HG03095 (cell line): ENCODE results near the gene HOXD8.

Experiments used
- ATAC-seq: cut with Tn5 transposase; IDR thresholded peaks from one replicate; pipeline ENCODE4 v1.9.1; 2021; ENCODE audit warnings: moderate library complexity; ENCODE audit not compliant: unreplicated experiment

HOXD8 gene

DNA sequence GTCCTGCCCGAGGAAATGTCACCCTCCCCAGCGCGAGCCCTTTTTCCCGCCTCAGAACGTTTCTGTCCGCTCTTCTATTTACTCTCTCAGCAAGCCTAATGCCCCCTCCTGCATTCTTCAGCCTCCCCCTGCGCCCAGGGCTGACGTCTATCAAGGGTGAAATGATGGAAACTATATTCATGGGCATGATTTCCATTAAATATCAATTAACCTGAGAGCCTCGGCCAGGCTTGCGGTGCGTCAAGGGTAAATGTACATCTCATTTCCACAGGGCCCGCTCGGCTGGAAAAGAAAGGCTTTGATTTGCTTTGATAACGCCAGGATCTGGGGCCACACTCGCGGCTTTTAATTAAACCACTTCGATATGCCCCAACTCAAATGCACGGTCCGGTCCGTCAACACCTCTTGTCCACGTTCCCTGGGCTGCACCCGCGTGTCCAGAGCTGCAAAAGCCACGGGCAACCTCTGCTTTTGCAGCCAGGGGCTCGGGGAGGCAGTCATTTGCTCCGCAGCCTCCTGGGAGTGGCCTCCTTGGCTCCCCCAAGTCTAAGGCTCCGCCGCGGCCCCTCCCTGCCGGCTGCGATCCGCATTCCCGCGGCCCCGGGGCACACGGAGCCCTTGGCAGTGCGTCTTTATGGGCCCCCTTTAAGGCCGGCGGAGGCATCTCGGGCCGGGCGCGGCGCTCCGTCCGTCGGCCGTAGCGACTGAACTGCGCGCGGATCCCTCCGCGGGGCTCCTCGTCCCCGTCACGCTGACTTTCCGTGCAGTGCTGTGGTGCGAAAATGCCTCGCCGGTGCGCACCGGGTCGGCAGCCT, at the start of gene HOXD8:
TSS of gene HOXD8 (plus strand) at position 724 of the 815 bp plus-strand sequence. CDS start 662 bp downstream, outside the sequence.
- no peak for ATAC-seq

DNA sequence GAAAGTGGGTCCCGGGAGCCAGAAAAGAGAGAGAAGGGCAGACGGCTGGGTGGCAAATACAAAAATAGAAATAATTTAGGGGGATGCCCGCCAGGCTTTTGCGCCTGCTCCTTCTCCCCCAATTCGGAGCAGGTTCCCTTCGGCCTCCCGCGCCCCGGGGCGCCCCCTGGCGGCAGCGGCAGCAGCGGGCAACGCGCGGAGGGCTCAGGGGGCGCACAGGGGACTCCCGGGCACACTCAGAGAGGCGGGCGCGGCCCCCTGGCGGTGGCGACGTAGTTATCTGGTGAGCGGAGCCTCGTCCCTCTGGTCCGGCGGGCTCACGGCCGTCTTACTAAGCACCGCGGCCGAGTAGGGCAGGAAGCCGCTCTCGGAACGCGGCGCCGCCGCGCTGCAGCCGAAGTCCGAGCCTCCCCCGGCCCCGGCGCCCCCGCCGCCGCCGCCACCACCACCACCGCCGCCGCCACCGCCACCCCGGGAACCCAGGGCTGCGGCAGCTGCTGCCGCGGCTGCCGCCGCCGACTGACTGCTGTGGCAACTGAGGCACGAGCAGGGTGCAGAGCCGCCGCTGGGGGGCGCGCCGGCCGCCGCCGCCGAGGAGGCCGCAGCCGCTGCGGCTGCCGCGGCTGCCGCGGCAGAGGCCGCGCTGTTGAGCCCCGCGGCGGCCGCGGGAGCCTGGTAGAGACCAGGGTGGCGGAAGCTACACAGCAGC, 49.5 kb upstream of the HOXD8 start:
- no peak for ATAC-seq

DNA sequence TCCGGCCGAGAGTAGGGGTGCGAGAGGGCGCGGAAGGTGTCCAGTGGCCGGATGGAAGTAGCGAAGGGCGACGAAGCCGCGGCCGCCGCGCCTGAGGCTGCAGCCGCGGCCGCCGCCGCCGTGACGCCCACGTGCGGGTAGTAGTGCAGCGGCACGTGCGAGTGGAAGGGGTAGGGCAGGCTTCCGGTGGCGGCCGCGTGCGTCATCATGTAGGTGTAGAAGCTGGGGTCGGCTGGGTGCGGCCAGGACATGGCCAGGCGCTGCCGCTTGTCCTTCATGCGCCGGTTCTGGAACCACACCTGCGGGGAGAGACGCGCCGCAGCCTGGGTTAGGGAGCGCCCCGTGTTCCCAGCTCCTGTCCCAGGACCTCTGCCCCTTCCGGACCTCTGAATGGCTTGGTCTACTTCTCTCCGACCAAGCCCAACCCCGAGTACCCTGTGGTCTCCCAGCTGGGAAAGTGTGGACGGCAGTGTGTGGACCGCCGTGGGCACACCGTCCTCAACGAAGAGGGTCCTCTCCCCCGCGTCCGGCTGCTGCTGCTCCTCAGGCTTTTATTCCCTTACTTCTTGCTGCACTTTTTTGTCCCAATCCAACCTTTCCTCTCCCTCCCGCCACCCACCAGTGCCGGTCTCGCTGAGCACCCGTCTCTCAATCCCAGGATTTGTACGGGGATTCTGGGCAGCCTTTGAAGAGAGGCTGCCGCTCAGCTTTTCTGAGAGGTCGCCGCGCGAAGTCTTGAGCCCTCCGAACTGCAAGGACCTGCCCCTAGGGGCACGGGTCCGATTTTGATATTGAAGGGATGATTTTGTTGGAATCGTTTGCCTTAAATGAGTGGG, 48.7 kb upstream of the HOXD8 start:
- ATAC-seq, result no peak

DNA sequence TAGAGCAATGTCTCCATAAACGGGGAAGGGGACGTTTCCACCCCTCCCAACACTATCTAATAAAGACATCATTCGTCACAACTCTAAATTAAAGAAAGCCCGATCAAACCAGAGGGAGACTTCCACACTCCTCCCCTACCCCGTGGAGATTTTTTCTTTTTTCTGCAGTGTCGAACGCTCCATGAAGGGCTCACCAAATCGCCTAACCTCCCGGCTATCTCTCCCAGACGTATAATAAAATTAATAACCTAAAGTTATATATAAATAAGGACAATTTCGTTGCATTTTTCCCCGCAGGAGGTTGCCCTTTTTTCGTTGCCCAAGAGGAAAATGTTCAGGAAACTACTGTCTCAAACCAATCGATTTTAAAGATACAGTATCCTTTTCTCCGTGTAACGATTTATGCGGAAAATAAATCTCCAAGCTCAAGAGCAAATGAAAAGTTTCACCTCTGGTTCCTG, 48.1 kb upstream of the HOXD8 start:
- ATAC-seq, result no peak

DNA sequence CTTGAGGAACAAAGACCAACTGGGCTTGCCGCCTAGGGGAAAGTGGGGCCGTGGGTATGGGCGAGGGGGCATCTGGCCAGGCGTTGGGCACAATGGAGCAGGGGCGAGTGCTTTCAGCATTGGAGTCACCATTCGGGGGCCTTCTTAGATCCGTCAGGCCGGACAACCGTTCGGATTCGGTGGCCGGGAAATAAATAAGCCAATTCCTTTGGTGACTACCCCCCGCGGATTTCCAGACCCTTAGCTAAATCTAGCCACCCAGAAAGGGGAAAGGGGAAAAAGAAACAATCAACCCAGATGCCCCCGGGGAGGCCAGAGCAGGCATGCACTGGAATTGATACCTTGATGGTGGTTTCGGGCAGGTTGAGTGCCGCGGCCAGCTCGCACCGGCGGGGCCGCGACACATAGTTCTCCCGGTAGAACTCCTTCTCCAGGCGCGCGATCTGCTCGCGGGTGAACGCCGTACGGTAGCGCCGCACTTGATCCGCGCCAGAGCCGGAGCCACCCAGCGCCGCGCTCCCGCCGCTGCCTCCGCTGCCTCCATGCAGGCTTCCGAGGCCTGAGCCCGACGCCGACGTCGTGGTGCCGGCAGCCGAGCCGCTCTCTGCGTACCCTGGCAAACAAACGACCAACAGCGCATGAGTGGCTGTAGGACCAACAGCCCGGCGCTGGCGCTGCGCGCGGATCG, 47.5 kb upstream of the HOXD8 start:
- no peak for ATAC-seq

DNA sequence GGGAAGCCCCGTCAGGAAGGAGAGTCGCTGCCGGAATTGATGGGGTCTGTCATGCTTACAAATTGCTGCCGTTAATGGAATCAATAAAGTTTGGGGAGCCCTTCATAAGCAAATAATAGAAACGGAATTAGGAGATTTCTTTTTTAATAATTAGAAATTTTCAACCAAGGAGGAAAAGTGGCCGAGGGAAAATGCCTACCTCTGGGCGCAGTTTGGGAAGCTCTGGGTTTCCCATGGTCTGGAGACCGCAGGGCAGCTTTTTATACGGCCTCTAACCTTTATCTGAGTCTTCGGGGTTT, 47.0 kb upstream of the HOXD8 start:
- no peak for ATAC-seq

DNA sequence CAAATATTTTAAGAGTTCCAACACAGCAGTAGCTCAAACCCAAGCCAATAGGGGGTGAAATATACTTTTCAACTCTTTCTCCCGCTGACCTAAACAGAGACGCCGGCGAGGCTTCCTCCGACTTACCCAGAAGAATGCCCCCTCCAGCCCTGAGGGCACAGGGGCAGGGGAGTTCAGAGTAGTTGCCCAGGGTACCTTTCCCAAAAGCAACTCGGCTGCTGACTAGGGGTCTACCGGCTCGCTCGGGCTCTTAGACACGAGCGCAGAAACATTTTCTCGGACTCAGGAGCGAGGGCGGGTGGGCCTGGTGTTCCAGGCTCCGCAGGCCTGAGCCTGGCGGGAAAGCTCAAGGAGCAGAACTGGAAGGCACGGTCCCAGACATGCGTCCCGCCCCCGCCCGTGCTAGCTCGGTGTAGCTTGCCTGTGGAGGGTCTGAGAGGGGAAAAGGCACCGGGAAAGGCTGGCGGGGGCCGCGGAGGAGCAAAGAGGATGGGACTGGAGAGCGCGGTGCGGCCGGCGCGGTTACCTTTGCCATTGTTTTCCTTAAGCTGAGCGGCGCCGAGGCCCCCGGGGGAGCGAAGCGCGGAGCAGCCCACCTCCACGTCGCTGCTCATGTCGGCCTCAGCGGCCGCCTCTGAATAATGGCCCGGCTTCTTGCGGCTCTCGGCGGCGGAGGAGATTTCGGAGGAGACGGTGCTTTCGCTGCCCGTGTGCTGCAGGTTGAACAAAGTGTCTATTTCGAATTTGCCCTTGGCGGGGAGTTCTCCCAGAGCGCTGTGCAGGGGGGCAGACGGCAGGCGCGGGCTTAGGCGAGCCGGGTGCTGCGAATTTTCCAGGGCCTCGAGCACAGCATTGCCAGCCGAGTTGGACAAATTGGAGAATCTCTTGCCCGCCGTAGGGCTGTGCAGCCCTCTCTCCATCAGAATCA, 46.4 kb upstream of the HOXD8 start:
- no peak for ATAC-seq

DNA sequence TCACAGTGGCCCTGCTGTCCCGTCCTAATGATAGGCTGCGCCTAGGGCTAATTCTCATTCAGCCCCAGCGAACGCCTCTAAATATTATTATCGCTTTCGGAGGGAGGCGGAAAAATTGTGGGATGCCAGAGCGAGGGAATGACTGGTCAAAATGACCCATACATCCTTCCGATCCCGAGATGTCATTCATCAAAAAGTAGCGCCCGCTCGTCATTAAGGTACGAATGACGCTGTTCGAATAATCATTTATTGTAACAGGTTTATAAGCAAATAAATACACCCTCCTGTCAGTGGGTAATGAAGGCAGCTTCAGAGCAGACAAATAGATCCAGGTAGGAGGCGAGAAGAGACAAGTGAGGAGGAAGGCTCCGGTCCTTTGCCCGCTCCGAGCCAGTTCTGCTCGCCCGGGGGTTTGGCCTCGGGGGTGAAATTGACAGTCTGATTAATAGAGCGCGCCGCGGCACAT, 45.7 kb upstream of the HOXD8 start, which contains the start of gene EVX2:
TSS of gene EVX2 (minus strand) at position 167 of the 466 bp plus-strand sequence. CDS start 186 bp downstream, outside the sequence.
- no peak for ATAC-seq

DNA sequence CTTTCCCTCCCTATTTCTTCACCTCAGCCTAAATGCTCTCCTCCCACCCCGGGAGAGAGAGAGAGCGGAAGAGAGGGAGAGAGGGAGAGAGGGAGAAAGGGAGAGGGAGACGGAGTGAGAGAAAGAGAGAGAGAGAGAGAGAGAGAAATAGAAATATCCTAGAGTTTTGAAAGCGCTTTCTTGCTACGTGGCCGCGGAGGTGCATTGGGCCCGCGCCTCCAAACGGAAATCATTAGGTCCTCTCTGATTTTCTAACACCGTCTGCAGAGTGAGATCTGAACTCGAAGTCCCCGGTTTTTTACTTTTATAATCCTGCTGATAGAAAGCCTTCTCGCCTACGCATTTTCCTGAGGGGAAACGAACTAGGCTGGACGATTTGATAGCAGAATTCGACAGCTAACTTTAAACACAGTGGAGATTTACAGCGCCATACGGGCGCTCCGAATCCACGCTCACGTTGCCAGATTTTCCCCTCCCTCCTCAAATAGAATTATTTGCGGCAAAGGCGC, 44.8 kb upstream of the HOXD8 start:
- ATAC-seq, result no peak

DNA sequence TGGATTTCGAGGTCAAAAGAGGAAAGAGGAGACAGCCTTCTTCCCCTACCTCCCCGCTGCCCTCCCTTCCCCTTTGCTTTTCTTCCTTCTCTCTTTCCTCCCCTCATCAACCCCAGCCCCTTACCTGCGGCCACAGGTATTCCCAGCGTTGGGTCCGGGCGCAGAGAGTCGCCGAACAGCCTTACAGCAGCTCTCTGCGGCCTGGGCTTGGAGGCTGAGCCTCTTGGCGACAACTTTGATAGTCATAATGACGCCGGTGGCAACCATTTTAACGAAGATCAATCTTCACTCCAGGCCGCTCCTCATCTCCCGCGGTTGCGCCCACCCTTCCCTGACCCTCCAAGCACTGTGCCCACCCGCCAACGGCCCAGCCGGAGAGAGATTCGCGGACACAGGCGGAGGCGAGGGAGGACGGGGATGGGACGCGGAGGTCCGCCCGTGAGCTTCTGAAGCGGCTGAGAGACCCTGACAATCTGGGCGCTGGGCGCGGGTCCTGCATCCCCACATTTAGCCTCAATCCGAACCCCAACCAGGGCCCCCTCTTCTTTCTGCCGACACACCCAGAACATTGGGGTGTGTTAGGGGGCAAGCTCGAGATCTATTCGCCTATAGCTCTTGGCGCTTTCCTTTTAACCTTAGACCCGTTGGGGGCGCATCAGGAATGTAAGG, 44.3 kb upstream of the HOXD8 start:
- ATAC-seq, result no peak

DNA sequence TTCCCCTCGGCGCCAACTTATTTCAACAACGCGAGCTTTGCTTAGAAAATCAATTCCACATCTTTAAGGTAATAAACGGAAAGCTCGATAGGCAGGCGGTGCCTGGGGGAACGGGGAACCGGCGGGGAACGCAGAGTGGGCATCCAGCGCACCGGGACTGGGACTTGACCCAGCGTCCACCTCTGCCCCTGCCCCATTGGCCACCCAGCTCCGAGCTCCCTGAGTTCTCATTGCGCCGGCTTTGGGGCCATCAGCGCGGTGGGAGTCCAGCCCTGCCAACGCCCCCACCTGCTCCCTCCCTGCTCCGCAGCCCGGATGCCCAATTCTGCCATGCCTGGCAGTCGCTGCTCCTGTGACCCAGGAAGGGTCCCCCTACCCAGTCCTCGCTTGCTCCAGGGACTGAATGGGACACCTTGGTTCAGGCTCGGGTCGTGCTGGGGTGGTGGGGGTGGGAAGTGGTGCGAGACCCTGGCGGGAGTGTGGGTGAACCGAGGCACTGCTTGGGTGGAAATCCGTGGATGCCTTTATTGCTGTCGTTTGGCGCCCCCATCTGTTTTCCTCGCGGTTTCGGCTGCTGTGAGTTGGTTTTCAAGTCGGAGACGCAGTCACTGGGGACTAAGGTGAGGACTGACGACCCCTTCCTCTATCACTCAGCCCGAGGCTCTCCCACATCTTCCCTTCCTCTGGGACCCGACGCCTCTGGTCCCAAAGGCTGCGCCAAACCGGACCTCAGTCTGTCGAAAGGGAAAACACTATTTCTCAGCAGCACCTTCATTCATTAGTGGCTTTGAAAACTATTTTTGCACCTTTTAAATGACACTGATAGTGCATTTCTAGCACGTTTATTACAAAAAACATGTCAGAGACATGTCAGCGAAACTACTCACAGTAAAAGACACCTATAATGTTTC, 43.4 kb upstream of the HOXD8 start:
- no peak for ATAC-seq

DNA sequence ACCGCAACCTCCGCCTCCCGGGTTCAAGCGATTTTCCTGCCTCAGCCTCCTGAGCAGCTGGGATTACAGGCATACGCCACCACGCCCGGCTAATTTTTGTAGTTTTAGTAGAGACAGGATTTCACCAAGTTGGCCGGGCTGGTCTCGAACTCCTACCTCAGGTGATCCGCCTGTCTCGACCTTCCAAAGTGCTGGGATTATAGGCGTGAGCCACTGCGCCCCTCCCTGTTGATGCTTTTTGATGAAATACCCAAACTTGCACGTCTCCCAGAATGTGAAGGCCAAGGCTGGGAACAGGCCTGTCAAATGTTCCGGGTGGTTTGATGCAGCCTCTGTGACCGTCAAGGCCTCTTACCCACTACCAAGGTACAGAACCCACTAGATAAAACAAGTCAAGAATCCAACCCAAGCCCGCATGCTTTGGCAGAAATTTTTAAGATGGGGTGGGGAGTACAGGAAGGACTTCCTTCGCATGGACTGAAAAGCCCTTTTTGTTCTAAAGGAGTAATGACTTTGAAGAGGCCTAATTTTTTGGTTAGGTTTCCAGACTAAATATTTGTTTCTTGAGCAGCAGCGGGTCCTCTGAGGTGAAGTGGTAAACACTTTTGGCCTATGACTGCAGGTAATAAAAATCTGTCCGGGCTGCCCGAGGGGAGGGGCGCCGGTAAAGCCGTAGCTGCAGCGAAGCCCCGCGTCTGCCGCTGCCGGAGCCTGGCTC, 42.0 kb upstream of the HOXD8 start:
- ATAC-seq, result no peak

DNA sequence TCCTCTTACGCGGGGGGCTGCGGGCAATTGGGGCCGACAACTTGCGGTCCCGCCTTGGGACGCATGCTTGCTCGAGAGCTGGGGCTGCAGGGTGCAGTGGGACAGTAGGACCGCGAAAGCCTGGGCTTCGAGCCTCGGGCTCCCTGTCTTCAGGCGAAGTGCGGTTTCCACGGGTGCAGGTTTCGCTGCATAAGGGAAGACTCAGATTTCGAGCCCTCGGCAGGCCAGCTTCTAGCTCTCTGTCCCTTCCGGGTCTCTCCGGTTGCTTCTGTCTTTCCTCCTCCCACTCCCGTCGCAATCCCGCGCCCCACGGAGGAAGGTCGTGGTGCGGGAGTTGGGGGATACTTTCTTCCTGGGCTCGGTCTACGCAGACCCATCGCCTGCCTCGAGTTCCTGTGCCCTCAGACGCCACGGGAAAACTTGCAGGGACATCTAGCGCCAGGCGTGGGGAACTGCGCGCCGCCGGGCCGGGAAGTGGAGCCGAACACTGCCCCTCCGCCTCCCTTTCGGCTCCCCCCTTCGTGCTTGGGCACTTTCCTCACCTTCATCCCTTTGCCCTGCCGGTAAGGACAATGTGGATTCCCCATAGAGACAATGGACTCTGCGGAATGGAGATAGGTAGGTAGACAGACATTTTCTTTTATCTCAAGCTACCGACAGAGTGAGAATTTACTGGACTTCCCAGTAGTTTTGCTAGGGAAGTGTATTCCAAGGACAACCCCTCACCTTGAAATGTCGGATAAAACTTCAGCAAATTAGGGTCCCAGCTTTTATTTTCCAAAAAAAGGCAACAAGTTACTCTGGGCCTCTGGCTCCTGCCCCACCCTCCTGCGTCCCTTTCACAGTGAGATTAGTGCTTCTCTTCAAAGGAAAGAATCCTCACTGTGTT, 41.2 kb upstream of the HOXD8 start:
- no peak for ATAC-seq

DNA sequence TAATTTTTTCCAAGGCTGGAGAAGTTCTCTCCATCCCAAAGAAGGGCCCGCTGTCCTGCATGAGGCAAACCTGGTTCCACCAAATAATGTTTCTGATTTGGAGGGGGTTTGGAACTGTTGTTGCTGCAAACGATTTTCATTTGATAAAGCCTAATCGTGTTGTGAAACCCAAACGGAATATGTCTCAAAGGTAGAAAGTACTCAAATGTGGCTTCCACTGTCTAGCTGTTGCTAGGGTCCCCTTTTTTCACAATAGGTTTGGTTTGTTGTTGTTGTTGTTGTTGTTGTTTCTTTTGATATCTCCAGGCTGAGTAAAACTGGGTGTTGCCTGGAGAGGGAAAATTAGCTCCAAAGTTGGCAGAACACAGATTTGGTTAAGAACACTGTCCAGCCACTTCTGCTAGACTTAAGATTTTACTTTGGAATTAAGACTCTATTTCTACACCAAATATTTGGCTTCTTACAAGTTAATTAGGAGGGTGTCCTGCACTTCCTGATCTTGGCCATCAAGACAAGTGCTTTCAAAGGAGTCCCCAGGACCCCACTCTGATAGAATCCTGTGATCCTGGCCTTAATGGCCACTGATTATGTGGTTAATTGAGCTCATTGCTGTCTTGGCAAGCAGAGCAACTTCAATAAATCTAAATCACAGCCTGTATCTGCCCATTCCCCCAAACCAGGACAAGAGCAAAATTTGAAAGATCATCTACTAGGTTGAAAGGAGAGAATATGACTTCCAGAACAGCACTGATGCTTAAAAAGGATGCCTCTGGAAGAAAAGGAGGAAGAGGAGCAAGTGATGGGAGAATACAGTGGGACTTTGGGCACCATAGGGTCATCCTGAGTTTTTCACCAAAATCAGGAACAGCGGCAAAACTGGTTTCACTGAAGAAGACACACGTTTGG, 40.3 kb upstream of the HOXD8 start:
- ATAC-seq, result no peak

DNA sequence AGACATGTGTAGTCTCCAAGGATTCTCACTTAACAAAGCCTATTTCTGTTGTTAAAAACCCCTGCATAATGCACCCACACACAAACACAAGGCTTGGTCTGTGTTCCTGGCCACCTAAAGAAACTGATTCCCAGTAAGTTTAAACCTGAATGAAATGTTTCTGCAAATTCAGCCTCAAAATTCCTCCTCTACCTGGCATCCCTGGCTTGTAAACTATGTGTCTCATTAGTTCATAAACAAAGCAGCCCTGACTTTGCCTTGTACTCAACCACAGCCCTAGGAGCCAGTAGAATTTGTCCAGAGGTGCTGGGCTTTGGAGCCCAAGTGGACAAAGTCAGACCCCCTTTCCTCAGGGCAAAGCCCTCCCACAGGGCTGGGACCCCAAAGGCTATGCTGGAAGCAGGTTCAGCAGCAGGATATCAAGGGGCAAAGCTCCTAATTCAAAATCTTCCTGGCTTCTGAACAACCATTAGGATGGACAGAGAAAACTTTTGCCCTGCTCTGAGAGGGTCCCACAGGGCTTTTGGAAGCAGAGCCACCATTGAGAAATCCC, 39.6 kb upstream of the HOXD8 start:
- no peak for ATAC-seq
